Mesothelial cell of epicardium (in vitro differentiated cells): ENCODE results near the gene SVIL. TPM values are rescaled to one million over a fixed set of nuclear protein-coding genes. Genes with fewer than 3 reads are reported as not detected.

ENCODE experiments used
- DNase-seq, 2 experiments: peaks; one replicate each; pipeline ENCODE4 v3.0.0; 2021; ENCODE audit warnings: low spot score in 2 of 2; ENCODE audit not compliant: unreplicated experiment in 2 of 2
- H3K27ac Mint-ChIP-seq: 2 replicates; pipeline ENCODE4 v1.8.0; 2021; ENCODE audit warnings: mixed read lengths
- H3K27me3 Mint-ChIP-seq: 2 replicates; pipeline ENCODE4 v1.8.0; 2021; ENCODE audit warnings: low read depth, mixed read lengths
- H3K36me3 Mint-ChIP-seq: 2 replicates; pipeline ENCODE4 v1.8.0; 2021; ENCODE audit warnings: mixed read lengths
- H3K4me1 Mint-ChIP-seq: 2 replicates; pipeline ENCODE4 v1.8.0; 2021; ENCODE audit warnings: mixed read lengths
- H3K4me3 Mint-ChIP-seq: 2 replicates; pipeline ENCODE4 v1.8.0; 2021; ENCODE audit warnings: mild to moderate bottlenecking, moderate library complexity, mixed read lengths
- H3K9me3 Mint-ChIP-seq: 2 replicates; pipeline ENCODE4 v1.8.0; 2021; ENCODE audit warnings: mixed read lengths
- CTCF ChIP-seq: fragments of 200-600 bp; sonication (generic); IDR thresholded peaks from one replicate; pipeline ENCODE4 v1.5.0; 2021; ENCODE audit warnings: antibody characterized with exemption; ENCODE audit not compliant: unreplicated experiment
- total RNA-seq: library from RNA; stranded (reverse); gene quantifications from 3 replicates; pipeline ENCODE4 v1.2.1, GENCODE V29; 2021

The SVIL gene
- total RNA-seq, 1 donor from 2014 or later, result 293 TPM

GRCh38 chr10:29543715-29544114, 91.1 kb downstream of the SVIL start:
- H3K4me3 Mint-ChIP-seq, result no peak overlapping the region
- no peak for TF ChIP-seq CTCF
- H3K27ac Mint-ChIP-seq, result no peak overlapping the region
- peaks cover 17% of the 10 kb centered on the region for H3K4me1 Mint-ChIP-seq
- H3K27me3 Mint-ChIP-seq, result no peaks in the 10 kb centered on the region
- H3K36me3 Mint-ChIP-seq, result peaks cover 13% of the 10 kb centered on the region
- H3K9me3 Mint-ChIP-seq, result no peaks in the 10 kb centered on the region
- no peak for DNase-seq

GRCh38 chr10:29542723-29543122, 92.0 kb downstream of the SVIL start:
- peaks cover 25% of the 10 kb centered on the region for H3K4me1 Mint-ChIP-seq
- H3K27me3 Mint-ChIP-seq, result no peaks in the 10 kb centered on the region
- H3K9me3 Mint-ChIP-seq, result no peaks in the 10 kb centered on the region
- no peak for TF ChIP-seq CTCF
- H3K4me3 Mint-ChIP-seq, result no peak overlapping the region
- DNase-seq, result no peak
- peaks cover 12% of the 10 kb centered on the region for H3K36me3 Mint-ChIP-seq
- no peak overlapping the region for H3K27ac Mint-ChIP-seq

GRCh38 chr10:29541422-29542210, 93.2 kb downstream of the SVIL start:
- H3K9me3 Mint-ChIP-seq, result no peaks in the 10 kb centered on the region

GRCh38 chr10:29540016-29540415, 94.8 kb downstream of the SVIL start:
- DNase-seq, result no peak
- Mint-ChIP-seq H3K36me3 (peaks cover 12% of the 10 kb centered on the region), H3K4me3 (no peak overlapping the region), H3K27ac (peak overlapping the region; percentile 54), H3K9me3 (no peaks in the 10 kb centered on the region), H3K4me1 (peaks cover 45% of the 10 kb centered on the region), H3K27me3 (no peaks in the 10 kb centered on the region)
- no peak for TF ChIP-seq CTCF

More at GRCh38 chr10:29541422-29542210, 93.2 kb downstream of the SVIL start:
- Mint-ChIP-seq H3K36me3 (peaks cover 12% of the 10 kb centered on the region), H3K27ac (no peak overlapping the region), H3K4me3 (no peak overlapping the region), H3K27me3 (no peaks in the 10 kb centered on the region), H3K4me1 (peaks cover 31% of the 10 kb centered on the region)
- no peak for TF ChIP-seq CTCF
- DNase-seq, result no peak

- Mint-ChIP-seq H3K27ac (peak overlapping the region; percentile 54), H3K4me3 (no peak overlapping the region), H3K4me1 (peaks cover 50% of the 10 kb centered on the region), H3K27me3 (no peaks in the 10 kb centered on the region), H3K9me3 (no peaks in the 10 kb centered on the region), H3K36me3 (peaks cover 12% of the 10 kb centered on the region)
- no peak for TF ChIP-seq CTCF
- DNase-seq, result no peak
Measured at GRCh38 chr10:29539412-29539811, 95.4 kb downstream of the SVIL start.
